GM10266 (cell line): ENCODE measurements around the gene MAPKAP1.
A peak's percentile ranks its signal among the peaks of the same experiment; 100 is the strongest.

ENCODE experiments used
- DNase-seq: peaks from one replicate; pipeline ENCODE4 v3.0.0; 2012; ENCODE audit errors: extremely low spot score
- TF ChIP-seq, protein P1 (sequence below): IDR thresholded peaks from 2 replicates; pipeline ENCODE4 v1.5.1; 2012; ENCODE audit warnings: mild to moderate bottlenecking, low read depth; ENCODE audit not compliant: control insufficient read depth, insufficient read depth; ENCODE audit errors: missing control alignments

Gene MAPKAP1

DNA sequence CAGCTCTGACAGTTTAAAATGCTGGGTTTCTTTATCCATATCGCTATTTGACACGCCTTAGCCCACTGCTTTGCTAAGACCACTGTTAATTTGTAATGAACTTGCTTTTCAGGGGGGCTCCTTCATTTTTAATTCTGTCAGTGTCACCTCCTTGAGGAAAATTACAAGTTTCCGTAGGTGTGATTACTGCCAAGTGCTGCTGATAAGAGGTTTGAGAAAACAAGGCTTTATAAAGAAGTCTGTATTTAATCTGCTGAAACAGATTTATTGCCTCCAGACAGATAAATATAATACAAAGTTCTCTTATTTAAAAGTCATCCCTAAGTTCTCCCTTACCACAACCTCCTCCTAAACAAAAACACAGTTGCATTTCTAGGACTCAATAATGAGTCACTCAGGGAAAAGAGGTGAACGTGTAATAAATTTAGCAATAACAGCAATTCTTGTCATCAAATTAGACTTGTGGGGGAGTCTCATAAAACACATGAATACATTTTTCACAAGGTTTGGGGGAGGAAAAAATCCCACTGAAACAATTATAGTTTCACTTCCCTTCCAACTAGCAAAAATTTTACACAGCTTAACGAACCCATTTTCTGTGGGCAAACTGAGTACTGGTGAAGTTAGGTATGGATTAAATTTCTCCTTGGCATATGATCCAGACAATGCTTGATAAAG is 72.8 kb downstream of the MAPKAP1 start:
- DNase-seq: no peak
- TF ChIP-seq, protein P1, sequence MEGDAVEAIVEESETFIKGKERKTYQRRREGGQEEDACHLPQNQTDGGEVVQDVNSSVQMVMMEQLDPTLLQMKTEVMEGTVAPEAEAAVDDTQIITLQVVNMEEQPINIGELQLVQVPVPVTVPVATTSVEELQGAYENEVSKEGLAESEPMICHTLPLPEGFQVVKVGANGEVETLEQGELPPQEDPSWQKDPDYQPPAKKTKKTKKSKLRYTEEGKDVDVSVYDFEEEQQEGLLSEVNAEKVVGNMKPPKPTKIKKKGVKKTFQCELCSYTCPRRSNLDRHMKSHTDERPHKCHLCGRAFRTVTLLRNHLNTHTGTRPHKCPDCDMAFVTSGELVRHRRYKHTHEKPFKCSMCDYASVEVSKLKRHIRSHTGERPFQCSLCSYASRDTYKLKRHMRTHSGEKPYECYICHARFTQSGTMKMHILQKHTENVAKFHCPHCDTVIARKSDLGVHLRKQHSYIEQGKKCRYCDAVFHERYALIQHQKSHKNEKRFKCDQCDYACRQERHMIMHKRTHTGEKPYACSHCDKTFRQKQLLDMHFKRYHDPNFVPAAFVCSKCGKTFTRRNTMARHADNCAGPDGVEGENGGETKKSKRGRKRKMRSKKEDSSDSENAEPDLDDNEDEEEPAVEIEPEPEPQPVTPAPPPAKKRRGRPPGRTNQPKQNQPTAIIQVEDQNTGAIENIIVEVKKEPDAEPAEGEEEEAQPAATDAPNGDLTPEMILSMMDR: no peak

GRCh38 chr9:125633116-125633745 is 73.8 kb downstream of the MAPKAP1 start:
- DNase-seq: no peak
- TF ChIP-seq, protein P1: no peak

DNA sequence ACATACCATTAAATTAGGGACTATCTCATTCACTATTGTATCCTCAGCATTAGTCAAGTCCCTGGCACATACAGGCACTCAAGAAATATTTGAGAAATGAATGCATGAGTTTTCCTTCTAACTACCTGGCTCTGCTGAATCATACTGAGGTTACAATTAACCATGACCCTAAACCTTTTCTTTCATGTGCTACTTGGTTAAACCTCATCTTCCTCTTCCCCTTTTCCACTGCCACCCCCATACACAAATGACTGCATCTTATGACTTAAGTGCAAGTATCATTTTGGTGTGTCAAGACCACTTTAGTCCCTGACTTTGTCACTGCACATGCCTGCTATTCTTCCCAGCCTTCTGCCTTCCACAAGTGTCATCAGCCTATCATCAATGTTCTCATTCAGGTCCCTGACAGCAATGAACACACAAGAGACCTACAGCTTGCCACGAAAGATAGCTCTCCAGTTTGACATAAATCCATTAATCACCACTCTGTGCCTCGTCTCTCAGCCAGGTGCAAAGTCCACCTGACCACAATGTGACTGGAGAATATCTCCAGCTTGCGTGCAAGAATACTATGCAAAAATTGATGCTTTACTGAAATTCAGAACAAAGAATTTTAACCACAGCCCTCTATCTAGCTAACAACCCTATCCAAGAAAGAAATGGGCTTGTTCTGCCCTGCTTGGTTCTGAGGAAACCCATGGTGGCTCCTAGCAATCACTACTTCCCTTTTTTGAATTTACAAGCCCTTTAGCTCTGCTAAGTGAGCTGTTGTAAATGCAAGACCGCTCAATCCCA is 74.5 kb downstream of the MAPKAP1 start:
- peak; percentile 62 for DNase-seq

DNA sequence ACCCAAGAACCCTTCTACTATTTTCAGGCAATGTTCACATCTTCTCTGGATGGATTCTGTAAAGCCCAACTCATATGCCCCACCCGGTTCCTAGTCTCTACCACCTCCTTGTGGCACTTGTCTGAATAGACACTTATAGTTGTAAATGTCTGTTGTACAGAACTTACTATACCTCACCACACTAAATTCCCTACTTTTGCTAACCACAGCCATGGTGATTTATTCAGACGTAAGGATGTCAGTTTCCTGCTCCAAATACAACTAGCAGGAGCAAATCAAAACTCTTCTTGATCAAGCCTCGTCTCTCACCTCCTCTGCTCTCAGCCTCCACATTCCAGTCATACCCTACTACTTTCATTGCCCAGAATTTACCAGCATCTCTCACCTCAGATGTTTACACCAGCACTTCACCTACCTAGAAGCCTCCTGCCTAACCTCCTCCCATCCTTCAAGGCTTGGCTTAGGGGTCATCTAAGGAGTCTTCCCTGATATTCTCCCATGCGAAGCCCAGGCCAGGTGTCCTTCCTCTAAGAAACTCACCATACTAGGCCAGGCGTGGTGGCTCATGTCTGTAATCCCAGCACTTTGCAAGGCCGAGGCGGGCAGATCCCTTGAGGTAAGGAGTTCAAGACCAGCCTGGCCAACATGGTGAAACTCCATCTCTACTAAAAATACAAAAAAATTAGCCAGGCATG is 75.5 kb downstream of the MAPKAP1 start:
- DNase-seq: peak; percentile 62
- TF ChIP-seq, protein P1: peak; percentile 70

More for the DNA sequence above, 74.5 kb downstream of the MAPKAP1 start:
- TF ChIP-seq, protein P1: no peak

GRCh38 chr9:125630436-125630835 is 76.6 kb downstream of the MAPKAP1 start:
- TF ChIP-seq, protein P1: no peak
- DNase-seq: no peak

DNA sequence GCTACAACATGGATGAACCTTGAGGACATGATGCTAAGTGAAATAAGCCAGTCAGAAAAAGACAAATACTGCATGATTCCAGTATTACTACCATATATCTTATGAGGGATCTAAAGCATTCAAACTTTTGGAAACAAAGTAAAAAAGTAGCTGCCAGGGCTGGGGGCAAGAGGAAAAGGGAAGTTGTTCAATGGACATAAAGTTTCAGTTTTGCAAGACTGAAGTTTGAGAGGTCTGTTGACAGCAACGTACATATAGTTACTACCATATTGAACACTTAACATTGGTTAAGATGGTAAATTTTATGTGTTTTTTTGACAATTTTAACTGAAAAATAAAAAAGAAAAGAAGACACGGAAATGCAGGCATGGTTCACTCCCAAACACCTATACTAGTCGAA is 77.6 kb downstream of the MAPKAP1 start:
- no peak for DNase-seq
- TF ChIP-seq, protein P1: no peak
